Measurements from ENCODE around the gene SH3PXD2B.

Gene SH3PXD2B

GRCh38 chr5:172421020-172421419, 33.3 kb downstream of the SH3PXD2B start:
- Histone ChIP-seq H3K36me3 (ENCODE audit: insufficient read depth, low read length) (no peaks in the 10 kb centered on the region), H3F3A (ENCODE audit: insufficient read depth, low read length) (no peaks in the 10 kb centered on the region), H4K20me1 (ENCODE audit: insufficient read depth, low read length) (no peaks in the 10 kb centered on the region), H3K9ac (ENCODE audit: low read length) (no peak overlapping the region), H3K27ac (ENCODE audit: low read depth, low read length, poor library complexity, severe bottlenecking) (no peak overlapping the region), H3K4me3 (ENCODE audit: low read depth, low read length, poor library complexity, severe bottlenecking) (no peak overlapping the region), H3K9me3 (ENCODE audit: low read length) (no peaks in the 10 kb centered on the region), H3K79me2 (ENCODE audit: insufficient read depth, low read length) (no peaks in the 10 kb centered on the region), H3K4me1 (ENCODE audit: insufficient read depth, low read length, severe bottlenecking) (no peaks in the 10 kb centered on the region), H3K4me2 (ENCODE audit: low read length) (no peak overlapping the region), H3K27me3 (ENCODE audit: insufficient read depth, low read length) (no peaks in the 10 kb centered on the region; the same call in 1 of the 2 replicates), H2AFZ (ENCODE audit: low read length) (no peak overlapping the region), H3K9me2 (ENCODE audit: low read depth, low read length) (no peaks in the 10 kb centered on the region)
- TF ChIP-seq EZH2 (IDR thresholded peaks at IDR 0.05; ENCODE audit: borderline replicate concordance, low read length) (no peak), CTCF (IDR thresholded peaks at IDR 0.05; ENCODE audit: low read length) (no peak)

- Histone ChIP-seq H3K79me2 (ENCODE audit: insufficient read depth, low read length) (no peaks in the 10 kb centered on the region), H3K27me3 (ENCODE audit: insufficient read depth, low read length) (no peaks in the 10 kb centered on the region; the same call in 1 of the 2 replicates), H4K20me1 (ENCODE audit: insufficient read depth, low read length) (no peaks in the 10 kb centered on the region), H3K4me3 (ENCODE audit: low read depth, low read length, poor library complexity, severe bottlenecking) (no peak overlapping the region), H3K36me3 (ENCODE audit: insufficient read depth, low read length) (no peaks in the 10 kb centered on the region), H3K4me1 (ENCODE audit: insufficient read depth, low read length, severe bottlenecking) (no peaks in the 10 kb centered on the region), H3K9me2 (ENCODE audit: low read depth, low read length) (no peaks in the 10 kb centered on the region), H3F3A (ENCODE audit: insufficient read depth, low read length) (no peaks in the 10 kb centered on the region), H3K9me3 (ENCODE audit: low read length) (no peaks in the 10 kb centered on the region), H3K4me2 (ENCODE audit: low read length) (no peak overlapping the region), H3K27ac (ENCODE audit: low read depth, low read length, poor library complexity, severe bottlenecking) (no peak overlapping the region), H3K9ac (ENCODE audit: low read length) (no peak overlapping the region), H2AFZ (ENCODE audit: low read length) (no peak overlapping the region)
- TF ChIP-seq EZH2 (IDR thresholded peaks at IDR 0.05; ENCODE audit: borderline replicate concordance, low read length) (no peak), CTCF (IDR thresholded peaks at IDR 0.05; ENCODE audit: low read length) (no peak)
Measured at GRCh38 chr5:172420235-172420939, 33.9 kb downstream of the SH3PXD2B start.

- no peak overlapping the region for H3K27ac ChIP-seq (ENCODE audit: low read depth, low read length, poor library complexity, severe bottlenecking)
- H3K27me3 ChIP-seq (ENCODE audit: insufficient read depth, low read length) = no peaks in the 10 kb centered on the region; the same call in 1 of the 2 replicates
- H3K4me1 ChIP-seq (ENCODE audit: insufficient read depth, low read length, severe bottlenecking) = no peaks in the 10 kb centered on the region
Measured at GRCh38 chr5:172418862-172419814, 35.2 kb downstream of the SH3PXD2B start.

More at GRCh38 chr5:172418862-172419814, 35.2 kb downstream of the SH3PXD2B start:
- no peak overlapping the region for H3K4me3 ChIP-seq (ENCODE audit: low read depth, low read length, poor library complexity, severe bottlenecking)
- H3K79me2 ChIP-seq (ENCODE audit: insufficient read depth, low read length) = no peaks in the 10 kb centered on the region
- no peak overlapping the region for H3K9ac ChIP-seq (ENCODE audit: low read length)
- no peak overlapping the region for H2AFZ ChIP-seq (ENCODE audit: low read length)
- no peaks in the 10 kb centered on the region for H3K9me3 ChIP-seq (ENCODE audit: low read length)
- TF ChIP-seq EZH2 (IDR thresholded peaks at IDR 0.05; ENCODE audit: borderline replicate concordance, low read length) (no peak), CTCF (IDR thresholded peaks at IDR 0.05; ENCODE audit: low read length) (no peak)
- no peak overlapping the region for H3K4me2 ChIP-seq (ENCODE audit: low read length)
- H4K20me1 ChIP-seq (ENCODE audit: insufficient read depth, low read length) = no peaks in the 10 kb centered on the region
- H3K9me2 ChIP-seq (ENCODE audit: low read depth, low read length) = no peaks in the 10 kb centered on the region
- H3F3A ChIP-seq (ENCODE audit: insufficient read depth, low read length) = no peaks in the 10 kb centered on the region
- H3K36me3 ChIP-seq (ENCODE audit: insufficient read depth, low read length) = no peaks in the 10 kb centered on the region

Measured in OCI-LY1 (cell line).